SK-N-SH (cell line): Measurements from ENCODE around the gene ZNF775. TPM values are rescaled to one million over a fixed set of nuclear protein-coding genes. Genes with fewer than 3 reads are reported as not detected.
"Not testable (repeated sequence)": the region's sequence is repeated elsewhere in the genome, so short reads cannot be mapped to it uniquely, and the experiment has no call there.

ENCODE experiments used
- CTCF ChIA-PET: fragments of 300-600, 350-600 bp; formaldehyde crosslinking; extraction: SDS; loops from one replicate; lab custom pipeline; 2021; lab: Yijun Ruan, JAX
- POLR2A ChIA-PET: fragments of 350-600 bp; sonication (Branson Sonifier 250); formaldehyde crosslinking; extraction: SDS; loops from one replicate; lab custom pipeline; 2020; ENCODE audit warnings: antibody characterized with exemption, inconsistent platforms; lab: Yijun Ruan, JAX
- DNase-seq: peaks from one replicate; pipeline ENCODE4 v3.0.0; 2012
- H2AFZ ChIP-seq: fragments of 200-600 bp; sonication (generic); 2 replicates; pipeline ENCODE4 v1.8.1; 2016; ENCODE audit warnings: antibody characterized with exemption, mild to moderate bottlenecking, low read depth
- H3F3A ChIP-seq: fragments of 200-600 bp; sonication (generic); replicated peaks from 2 replicates; pipeline ENCODE3; 2016; ENCODE audit warnings: antibody characterized with exemption, mild to moderate bottlenecking; ENCODE audit not compliant: insufficient read depth
- H3K27ac ChIP-seq, 2 experiments: fragments of 200-500 bp in 1 of 2; fragments of 200-600 bp in 1 of 2; sonication (Bioruptor generic) in 1 of 2; sonication (generic), shearing (Covaris generic) in 1 of 2; 2 replicates each; pipeline versions ENCODE4 v1.5.1 to v1.6.1; 2014 to 2016; ENCODE audit warnings: low read depth in 2 of 2, inconsistent platforms in 1 of 2, low read length in 1 of 2, mild to moderate bottlenecking in 1 of 2, mixed read lengths in 1 of 2
- H3K27me3 ChIP-seq: fragments of 200-600 bp; sonication (generic), shearing (Covaris generic); 2 replicates; pipeline ENCODE4 v1.6.1; 2016; ENCODE audit warnings: mixed run types; ENCODE audit not compliant: insufficient read depth
- H3K36me3 ChIP-seq, 2 experiments: fragments of 200-500 bp in 1 of 2; fragments of 200-600 bp in 1 of 2; sonication (Bioruptor generic) in 1 of 2; sonication (generic) in 1 of 2; replicated peaks in 1 of 2; 2 replicates each; pipeline versions ENCODE3 to v1.5.1; 2014 to 2016; ENCODE audit warnings: low read length in 1 of 2, mild to moderate bottlenecking in 1 of 2; ENCODE audit not compliant: insufficient read depth in 2 of 2, control insufficient read depth in 1 of 2
- H3K4me1 ChIP-seq, 2 experiments: fragments of 200-500 bp in 1 of 2; fragments of 200-600 bp in 1 of 2; sonication (Bioruptor generic) in 1 of 2; sonication (generic), shearing (Covaris generic) in 1 of 2; 2 replicates each; pipeline versions ENCODE4 v1.5.1 to v1.6.1; 2014 to 2016; ENCODE audit warnings: low read depth in 1 of 2, low read length in 1 of 2, mixed run types in 1 of 2; ENCODE audit not compliant: insufficient read depth in 2 of 2, control insufficient read depth in 1 of 2
- H3K4me2 ChIP-seq: fragments of 200-600 bp; sonication (generic), shearing (Covaris generic); 2 replicates; pipeline ENCODE4 v1.6.1; 2017; ENCODE audit warnings: mixed run types
- H3K4me3 ChIP-seq, 2 experiments: fragments of 200-500 bp in 1 of 2; fragments of 200-600 bp in 1 of 2; sonication (Bioruptor generic) in 1 of 2; sonication (generic), shearing (Covaris generic) in 1 of 2; 2 replicates each; pipeline versions ENCODE4 v1.5.1 to v1.8.1; 2014 to 2016; ENCODE audit warnings: low read depth in 2 of 2, inconsistent platforms in 1 of 2, low read length in 1 of 2, mild to moderate bottlenecking in 1 of 2, mixed read lengths in 1 of 2, moderate library complexity in 1 of 2
- H3K79me2 ChIP-seq: fragments of 200-600 bp; sonication (generic); 2 replicates; pipeline ENCODE4 v1.8.1; 2017; ENCODE audit warnings: mild to moderate bottlenecking; ENCODE audit not compliant: insufficient read depth
- H3K9ac ChIP-seq: fragments of 200-600 bp; sonication (generic); 2 replicates; pipeline ENCODE4 v1.6.1; 2017; ENCODE audit warnings: mixed run types
- H3K9me2 ChIP-seq: fragments of 200-600 bp; sonication (generic); 2 replicates; pipeline ENCODE4 v1.6.1; 2017; ENCODE audit warnings: mixed run types
- H3K9me3 ChIP-seq: fragments of 200-600 bp; sonication (generic); 2 replicates; pipeline ENCODE4 v1.6.1; 2017; ENCODE audit warnings: mixed run types, mild to moderate bottlenecking, moderate library complexity
- H4K20me1 ChIP-seq: fragments of 200-600 bp; sonication (generic); 2 replicates; pipeline ENCODE4 v1.6.1; 2017; ENCODE audit warnings: mild to moderate bottlenecking, mixed run types; ENCODE audit not compliant: insufficient read depth
- CHD2 ChIP-seq: fragments of 150-350 bp; IDR thresholded peaks from 2 replicates; pipeline ENCODE4 v1.6.1; 2018; ENCODE audit warnings: low read length; ENCODE audit not compliant: partially characterized antibody
- EP300 ChIP-seq, 2 experiments: IDR thresholded peaks; 2 replicates each; pipeline versions ENCODE4 v1.4.0 to v1.6.1; 2012; ENCODE audit warnings: borderline replicate concordance in 1 of 2, low read depth in 1 of 2, low read length in 1 of 2
- EZH2phosphoT487 ChIP-seq: fragments of 200-600 bp; sonication (generic); IDR thresholded peaks from 2 replicates; pipeline ENCODE4 v1.6.1; 2017; ENCODE audit warnings: low read depth, mixed run types, mild to moderate bottlenecking, antibody characterized with exemption, moderate library complexity, borderline replicate concordance
- FOSL2 ChIP-seq: IDR thresholded peaks from 2 replicates; pipeline ENCODE4 v1.4.0; 2012; ENCODE audit warnings: low read depth, mild to moderate bottlenecking, moderate library complexity, borderline replicate concordance
- FOXJ3 ChIP-seq: sonication (generic); formaldehyde crosslinking; IDR thresholded peaks from 2 replicates; pipeline ENCODE4 v1.5.1; 2020; ENCODE audit warnings: mild to moderate bottlenecking, missing genetic modification reagents
- FOXM1 ChIP-seq: IDR thresholded peaks from 2 replicates; pipeline ENCODE4 v1.4.0; 2012; ENCODE audit warnings: low read depth, mild to moderate bottlenecking
- GABPA ChIP-seq: IDR thresholded peaks from 2 replicates; pipeline ENCODE4 v1.4.0; 2012; ENCODE audit warnings: low read depth, mild to moderate bottlenecking
- IRF3 ChIP-seq: fragments of 150-350 bp; IDR thresholded peaks from 2 replicates; pipeline ENCODE4 v1.6.1; 2016; ENCODE audit warnings: mild to moderate bottlenecking, low read depth, low read length
- JUND ChIP-seq: IDR thresholded peaks from 2 replicates; pipeline ENCODE4 v1.4.0; 2012
- NRF1 ChIP-seq: IDR thresholded peaks from 2 replicates; pipeline ENCODE4 v1.6.1; 2012; ENCODE audit warnings: low read depth, mild to moderate bottlenecking, low read length
- RAD21 ChIP-seq: IDR thresholded peaks from 2 replicates; pipeline ENCODE4 v1.6.1; 2012; ENCODE audit warnings: mild to moderate bottlenecking, low read length
- RCOR1 ChIP-seq: fragments of 150-350 bp; IDR thresholded peaks from 2 replicates; pipeline ENCODE4 v1.6.1; 2017; ENCODE audit warnings: antibody characterized with exemption, low read length
- RFX5 ChIP-seq: IDR thresholded peaks from 2 replicates; pipeline ENCODE4 v1.6.1; 2012; ENCODE audit warnings: mild to moderate bottlenecking, improper control_type of control experiment, low read length
- RXRA ChIP-seq: IDR thresholded peaks from 2 replicates; pipeline ENCODE4 v1.4.0; 2012; ENCODE audit warnings: low read depth, mild to moderate bottlenecking, borderline replicate concordance
- SIN3A ChIP-seq: IDR thresholded peaks from 2 replicates; pipeline ENCODE4 v1.6.1; 2012; ENCODE audit warnings: low read depth, mild to moderate bottlenecking, low read length, moderate library complexity, borderline replicate concordance
- SMC3 ChIP-seq: IDR thresholded peaks from 2 replicates; pipeline ENCODE4 v1.6.1; 2012; ENCODE audit warnings: low read depth, low read length, improper control_type of control experiment
- TAF1 ChIP-seq: IDR thresholded peaks from 2 replicates; pipeline ENCODE4 v1.6.1; 2012; ENCODE audit warnings: low read depth, mild to moderate bottlenecking, low read length, moderate library complexity, borderline replicate concordance
- TCF12 ChIP-seq: IDR thresholded peaks from 2 replicates; pipeline ENCODE4 v1.4.0; 2012
- TEAD4 ChIP-seq: IDR thresholded peaks from 2 replicates; pipeline ENCODE4 v1.4.0; 2012; ENCODE audit warnings: mild to moderate bottlenecking, borderline replicate concordance; ENCODE audit not compliant: insufficient read depth
- YY1 ChIP-seq: IDR thresholded peaks from 2 replicates; pipeline ENCODE4 v1.4.0; 2012; ENCODE audit warnings: low read depth, mild to moderate bottlenecking
- ZBTB33 ChIP-seq: IDR thresholded peaks from 2 replicates; pipeline ENCODE4 v1.4.0; 2012; ENCODE audit warnings: low read depth, borderline replicate concordance
- WGBS: methylation state at CpG from one replicate; pipeline ENCODE4 v1.1.6; 2017; ENCODE audit warnings: low lambda C conversion rate; 5-methylcytosine and 5-hydroxymethylcytosine counted together
- polyA plus RNA-seq, 3 experiments: library from polyadenylated mRNA; depleted of rRNA; stranded (reverse); fragments of >200 nt; gene quantifications; 2 replicates each; pipeline ENCODE4 v1.2.3, GENCODE V29; 2012
- TF ChIP-seq, protein P1 (sequence below): fragments of 150-350 bp; IDR thresholded peaks from 2 replicates; pipeline ENCODE4 v1.6.1; 2017; ENCODE audit warnings: antibody characterized with exemption, low read length, low read depth, borderline replicate concordance

The ZNF775 gene
- polyA plus RNA-seq, 1 of the 3 experiments (the other 2 are of a cell fraction) = 5.0 TPM

- no peak for TF ChIP-seq EZH2phosphoT487
- no peak for TF ChIP-seq FOXM1
- TF ChIP-seq TAF1 = no peak
- no peak for TF ChIP-seq RFX5
- no peak for TF ChIP-seq RAD21
- TF ChIP-seq RCOR1 = peak; percentile 75; the same call in 1 of the 2 replicates
- no peak for TF ChIP-seq YY1
- TF ChIP-seq SIN3A = no peak
- TF ChIP-seq, protein P1, sequence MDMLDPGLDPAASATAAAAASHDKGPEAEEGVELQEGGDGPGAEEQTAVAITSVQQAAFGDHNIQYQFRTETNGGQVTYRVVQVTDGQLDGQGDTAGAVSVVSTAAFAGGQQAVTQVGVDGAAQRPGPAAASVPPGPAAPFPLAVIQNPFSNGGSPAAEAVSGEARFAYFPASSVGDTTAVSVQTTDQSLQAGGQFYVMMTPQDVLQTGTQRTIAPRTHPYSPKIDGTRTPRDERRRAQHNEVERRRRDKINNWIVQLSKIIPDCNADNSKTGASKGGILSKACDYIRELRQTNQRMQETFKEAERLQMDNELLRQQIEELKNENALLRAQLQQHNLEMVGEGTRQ = no peak
- peak; percentile 15 for TF ChIP-seq CHD2
Observed at GRCh38 chr7:150385302-150385723, 6.2 kb downstream of the ZNF775 start (continued).

- H4K20me1 ChIP-seq, H3K27me3 ChIP-seq, H3K4me2 ChIP-seq, H2AFZ ChIP-seq, H3K4me3 ChIP-seq, H3F3A ChIP-seq, H3K9me3 ChIP-seq, H3K9me2 ChIP-seq, H3K9ac ChIP-seq, H3K36me3 ChIP-seq, DNase-seq: not testable (repeated sequence)
- peaks cover 0 to 51% of the 10 kb centered on the region in 2 experiments; a peak in 2 of 4 replicates for H3K4me1 ChIP-seq
- peak overlapping the region in 1 of 2 experiments; percentile 70; a peak in 1 of 4 replicates for H3K27ac ChIP-seq
- WGBS = 78% methylated on average over 6 of the region's 6 CpGs
- POLR2A ChIA-PET = interaction anchor here (0.8 to 2.6 kb wide), 3 partner anchors 11 to 19 kb away, joined by 3 to 22 read pairs (median 8); partner anchors contain the start of gene REPIN1
- CTCF ChIA-PET = interaction anchor here (0.9 to 2.1 kb wide), 10 partner anchors 12 to 512 kb away, joined by 3 to 7 read pairs (median 3); no protein-coding TSS in a partner anchor
- H3K79me2 ChIP-seq = peaks cover 28% of the 10 kb centered on the region; the same call in 1 of the 2 replicates
Observed at GRCh38 chr7:150385884-150386283, 6.8 kb downstream of the ZNF775 start.

DNA sequence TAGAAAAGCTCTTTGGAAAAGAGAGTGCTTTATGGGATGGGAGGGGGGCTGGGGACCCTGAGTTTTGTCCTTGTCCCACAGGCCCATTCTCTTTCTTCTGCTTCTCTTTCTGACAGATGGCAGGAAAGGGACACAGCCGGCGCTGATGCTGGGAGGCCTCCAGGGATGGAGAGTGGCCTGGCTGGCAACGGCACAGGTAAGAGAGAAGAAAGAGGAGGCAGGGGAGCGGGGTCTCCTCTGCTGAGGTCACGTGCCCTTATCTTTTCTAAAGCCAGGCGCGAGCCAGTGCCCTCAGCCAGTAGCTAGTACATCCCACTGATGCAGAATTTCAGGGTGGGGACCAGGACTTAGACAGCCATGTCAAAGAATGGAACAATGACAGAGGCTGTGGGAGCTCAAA lies 9.2 kb downstream of the ZNF775 start:
- Histone ChIP-seq H3K9ac (no peak overlapping the region), H3K79me2 (peaks cover 8% of the 10 kb centered on the region), H3K36me3 (peaks cover 3 to 7% of the 10 kb centered on the region in 2 experiments), H4K20me1 (peaks cover 7% of the 10 kb centered on the region; the same call in 1 of the 2 replicates), H2AFZ (no peak overlapping the region), H3K9me3 (no peaks in the 10 kb centered on the region), H3K4me3 (no peak overlapping the region), H3K4me2 (no peak overlapping the region), H3K4me1 (peaks cover 0 to 34% of the 10 kb centered on the region in 2 experiments; a peak in 2 of 4 replicates), H3K27ac (no peak overlapping the region), H3F3A (peaks cover 13% of the 10 kb centered on the region), H3K27me3 (no peaks in the 10 kb centered on the region), H3K9me2 (no peaks in the 10 kb centered on the region)
- POLR2A ChIA-PET = no interaction called here
- WGBS = 97% methylated on average over 7 of the region's 7 CpGs
- CTCF ChIA-PET = interaction anchor here (0.7 to 1.4 kb wide), 3 partner anchors 13 to 17 kb away, joined by 3 to 4 read pairs (median 4); a partner anchor contains a TSS
- DNase-seq = no peak
- TF ChIP-seq RXRA (no peak), RFX5 (no peak), EP300 (IDR thresholded peaks at IDR 0.05; ENCODE audit: borderline replicate concordance in 1 of 2, low read depth in 1 of 2, low read length in 1 of 2) (no peak), FOXJ3 (CRISPR knock-in tag) (no peak), SIN3A (no peak), JUND (no peak), FOSL2 (no peak), ZBTB33 (no peak), TEAD4 (no peak), NRF1 (no peak), IRF3 (no peak), GABPA (no peak), RAD21 (no peak), SMC3 (no peak), EZH2phosphoT487 (no peak), TCF12 (no peak), CHD2 (no peak)
